Measurements from ENCODE around the gene SSTR5.
"Not testable (repeated sequence)": the region's sequence is repeated elsewhere in the genome, so short reads cannot be mapped to it uniquely, and the experiment has no call there.

The SSTR5 gene

DNA sequence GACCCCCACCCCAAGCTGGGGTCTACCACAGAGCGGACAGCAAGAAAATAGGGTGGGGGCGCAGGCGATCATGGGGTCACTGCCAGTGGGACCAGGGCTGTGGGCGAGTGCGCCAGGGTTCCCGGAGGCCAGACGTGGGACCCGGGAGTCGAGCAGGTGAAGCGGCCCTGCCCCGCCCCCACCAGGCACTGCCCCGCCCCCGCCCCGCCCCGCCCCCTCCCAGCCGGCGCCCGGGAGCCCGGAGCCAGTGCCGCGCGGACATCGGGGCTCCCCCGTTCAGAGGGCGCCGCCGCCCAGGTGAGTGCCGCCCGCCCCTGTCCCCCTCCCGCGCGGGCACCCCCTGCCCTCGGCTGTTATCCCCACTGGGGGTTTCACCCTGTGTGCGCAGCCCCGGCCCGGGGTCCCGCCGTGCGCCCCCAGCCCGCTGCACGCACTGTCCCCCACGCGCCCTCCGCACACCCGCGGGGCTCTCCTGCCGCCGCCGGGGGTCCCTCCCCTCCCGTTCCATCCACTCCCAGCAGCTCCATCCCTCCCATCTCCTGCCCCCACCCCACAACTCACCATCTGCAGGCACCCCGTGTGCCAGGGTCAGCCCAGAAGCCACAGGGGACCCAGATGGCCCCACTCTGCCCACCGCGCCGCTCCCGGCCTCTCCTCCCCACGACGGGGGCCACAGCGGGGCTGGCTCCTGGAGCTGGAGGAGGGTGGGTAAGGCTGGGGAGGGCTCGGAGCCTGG lies at the start of gene SSTR5:
SSTR5 (plus strand) TSS at position 222 of the 736 bp plus-strand sequence. CDS start 6,122 bp downstream, outside the sequence.
- DNase-seq (ENCODE audit: low read depth in 2 of 2) = no peak

DNA sequence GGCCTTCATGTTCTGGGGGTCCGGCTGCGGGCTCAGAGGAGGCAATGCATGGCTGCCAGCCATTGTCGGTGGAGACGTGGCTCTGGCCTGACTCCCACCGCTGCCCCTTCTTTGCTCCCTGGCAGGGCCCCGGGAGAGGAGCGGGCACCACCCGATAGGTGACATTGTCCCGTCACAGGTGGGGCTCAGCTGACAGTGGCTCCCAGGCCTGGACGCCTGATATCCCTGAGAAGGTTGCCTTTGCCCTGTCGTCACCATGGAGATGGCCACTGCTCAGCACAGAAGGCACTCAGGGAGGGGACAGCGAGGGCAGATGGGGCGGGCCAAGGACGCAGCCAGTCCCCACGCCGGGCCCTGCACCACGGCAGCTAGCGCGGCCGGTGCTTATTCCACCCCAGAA lies 48.4 kb upstream of the SSTR5 start:
- DNase-seq (ENCODE audit: low read depth in 2 of 2) = no peak

DNA sequence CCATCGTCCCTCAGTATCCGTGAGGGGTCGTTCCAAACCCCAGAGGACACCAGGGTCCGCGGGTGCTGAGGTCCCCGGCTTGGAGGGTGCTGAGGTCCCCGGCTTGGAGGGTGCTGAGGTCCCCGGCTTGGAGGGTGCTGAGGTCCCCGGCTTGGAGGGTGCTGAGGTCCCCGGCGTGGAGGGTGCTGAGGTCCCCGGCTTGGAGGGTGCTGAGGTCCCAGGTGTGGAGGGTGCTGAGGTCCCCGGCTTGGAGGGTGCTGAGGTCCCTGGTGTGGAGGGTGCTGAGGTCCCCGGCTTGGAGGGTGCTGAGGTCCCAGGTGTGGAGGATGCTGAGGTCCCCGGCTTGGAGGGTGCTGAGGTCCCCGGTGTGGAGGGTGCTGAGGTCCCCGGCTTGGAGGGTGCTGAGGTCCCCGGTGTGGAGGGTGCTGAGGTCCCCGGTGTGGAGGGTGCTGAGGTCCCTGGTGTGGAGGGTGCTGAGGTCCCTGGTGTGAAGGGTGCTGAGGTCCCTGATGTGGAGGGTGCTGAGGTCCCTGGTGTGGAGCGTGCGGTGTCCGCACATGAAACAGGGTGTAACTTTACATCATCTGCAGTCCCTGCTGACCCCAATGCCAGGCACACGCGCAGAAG lies 47.3 kb upstream of the SSTR5 start:
- DNase-seq (ENCODE audit: low read depth in 2 of 2) = not testable (repeated sequence)

DNA sequence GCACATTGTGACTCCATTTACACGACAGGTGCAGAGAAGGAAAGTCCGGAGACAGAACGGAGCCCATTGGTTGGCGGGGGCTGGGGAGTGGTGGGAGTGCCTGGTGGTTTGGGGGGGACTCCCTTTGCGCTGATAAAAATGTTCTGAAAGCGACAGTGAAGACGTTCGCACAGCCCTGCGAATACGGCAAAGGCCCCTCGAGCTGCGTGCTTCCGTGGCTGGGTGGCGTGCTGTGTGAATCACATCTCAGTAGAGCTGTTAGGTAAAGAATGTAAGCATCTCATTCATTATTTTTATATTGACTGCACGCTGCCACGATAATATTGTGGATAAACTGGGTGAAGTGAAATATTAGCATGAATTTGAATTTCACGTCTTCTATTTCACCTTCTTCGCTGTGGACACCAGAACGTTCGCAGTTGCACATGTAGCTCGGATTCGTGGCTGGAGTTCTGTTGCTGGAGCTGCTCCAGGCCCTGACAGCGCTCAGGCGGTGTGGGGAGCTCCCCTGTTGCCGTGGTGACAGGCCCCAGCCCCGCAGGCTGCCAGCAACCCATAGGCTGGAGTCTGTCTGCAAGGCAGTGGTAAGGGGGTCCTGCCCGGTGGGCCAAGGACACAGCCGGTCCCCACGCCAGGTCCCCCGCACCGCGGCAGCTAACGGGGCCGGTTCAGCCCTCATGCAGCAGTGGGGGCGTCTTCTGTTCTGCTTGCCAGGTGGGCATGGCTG lies 46.3 kb upstream of the SSTR5 start:
- no peak for DNase-seq (ENCODE audit: low read depth in 2 of 2)

DNA sequence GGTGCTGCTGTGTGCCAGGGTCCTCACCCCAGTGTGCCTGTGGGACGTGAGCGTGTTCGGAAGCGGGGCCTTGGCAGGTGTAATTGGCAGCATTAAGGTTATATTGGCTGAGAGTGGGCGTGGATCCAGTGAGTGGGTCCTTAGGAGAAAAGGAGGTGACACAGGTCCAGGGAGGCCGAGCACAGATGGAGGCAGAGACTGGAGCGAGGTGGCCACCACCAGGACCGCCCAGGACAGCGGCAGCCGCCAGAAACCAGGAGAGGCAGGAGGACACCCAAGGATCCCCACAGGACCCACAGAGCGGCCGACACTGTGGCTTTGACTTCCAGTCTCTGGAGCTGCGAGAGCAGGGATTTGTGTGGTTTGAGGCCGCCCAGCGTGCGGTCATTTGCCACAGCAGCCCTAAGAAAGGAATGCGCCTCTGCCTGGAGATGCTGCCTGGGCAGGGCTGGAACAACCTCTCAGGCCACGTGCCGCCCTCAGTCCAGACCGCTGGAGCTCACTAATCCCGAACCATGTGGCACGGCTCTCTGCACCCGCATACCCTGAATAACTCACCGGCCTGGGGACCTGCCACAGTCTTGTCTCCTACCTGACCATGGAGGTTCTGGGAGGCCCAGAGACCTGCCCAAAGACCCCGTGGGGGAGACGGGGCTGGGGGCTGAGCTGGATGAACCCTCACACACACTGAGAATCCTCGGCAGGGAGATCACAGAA lies 45.6 kb upstream of the SSTR5 start:
- no peak for DNase-seq (ENCODE audit: low read depth in 2 of 2)

DNA sequence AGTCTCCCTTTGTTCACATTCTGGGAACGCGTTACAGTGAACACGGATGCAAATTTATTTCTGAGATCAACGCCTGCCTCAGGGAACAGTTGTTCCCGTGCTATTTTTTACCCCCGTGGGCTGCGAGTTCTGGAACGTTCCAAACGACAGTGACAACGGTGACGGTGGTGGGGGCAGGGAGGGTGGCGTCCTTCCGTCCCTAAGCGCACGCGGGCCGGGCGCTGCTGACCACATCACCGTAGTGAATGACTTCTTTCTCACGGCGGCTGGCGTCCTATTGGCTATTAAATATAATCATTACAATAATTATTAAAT lies 45.1 kb upstream of the SSTR5 start:
- DNase-seq (ENCODE audit: low read depth in 2 of 2) = no peak

DNA sequence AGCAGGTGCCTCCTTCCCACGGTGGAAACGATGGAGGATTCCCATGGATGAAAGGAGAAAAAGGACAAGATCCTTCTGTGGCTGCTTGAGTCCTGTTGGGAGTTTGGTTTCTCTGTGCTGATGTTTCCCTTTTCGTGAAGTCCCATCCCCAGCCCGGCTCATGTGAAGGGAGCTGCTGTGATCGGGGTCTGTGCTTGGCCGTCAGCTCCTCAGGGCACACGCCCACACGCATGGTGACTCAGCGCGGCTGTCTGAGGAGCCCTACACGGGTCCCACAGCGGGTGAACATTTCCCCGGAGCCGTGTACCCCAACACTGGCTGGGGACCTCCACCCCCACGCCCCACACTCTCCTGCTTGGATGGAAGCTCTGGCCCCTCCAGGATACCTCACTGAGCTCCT lies 44.5 kb upstream of the SSTR5 start:
- DNase-seq (ENCODE audit: low read depth in 2 of 2) = no peak

DNA sequence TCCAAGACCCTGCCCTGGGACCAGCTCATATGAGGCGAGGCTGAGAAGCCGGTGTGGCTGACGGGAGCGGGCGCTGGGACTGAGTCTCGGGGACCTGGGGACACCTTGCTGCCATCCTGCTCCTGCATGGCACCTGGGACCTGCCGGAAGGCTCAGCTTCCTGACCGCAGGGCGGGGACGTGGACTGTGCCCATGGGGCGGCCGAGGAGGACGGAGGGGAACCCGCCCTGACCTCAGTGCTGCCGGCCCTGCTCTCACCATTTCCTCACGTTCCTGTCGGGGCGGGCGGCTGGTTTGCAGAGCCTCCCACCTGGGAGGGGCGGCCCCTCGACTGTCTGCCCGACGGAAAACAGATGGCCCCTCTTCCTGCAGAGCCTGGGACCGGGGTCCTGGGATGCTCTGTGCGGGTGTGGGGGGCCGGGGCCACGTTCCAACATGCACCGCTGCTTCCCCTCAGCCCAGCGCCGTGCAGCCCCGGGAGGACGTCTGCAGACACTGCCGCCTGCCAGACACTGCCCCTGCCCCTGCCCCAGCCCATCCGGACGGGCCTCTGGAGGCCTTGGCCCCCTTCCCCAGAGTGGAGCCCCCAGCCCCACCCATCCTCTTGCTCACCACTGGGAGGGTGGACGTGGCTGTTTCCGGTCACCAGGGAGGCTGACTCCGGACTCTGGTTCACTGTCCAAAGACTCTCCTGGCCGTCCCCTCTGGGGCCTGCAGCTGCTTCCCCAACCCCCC lies 43.9 kb upstream of the SSTR5 start:
- DNase-seq (ENCODE audit: low read depth in 2 of 2) = no peak

DNA sequence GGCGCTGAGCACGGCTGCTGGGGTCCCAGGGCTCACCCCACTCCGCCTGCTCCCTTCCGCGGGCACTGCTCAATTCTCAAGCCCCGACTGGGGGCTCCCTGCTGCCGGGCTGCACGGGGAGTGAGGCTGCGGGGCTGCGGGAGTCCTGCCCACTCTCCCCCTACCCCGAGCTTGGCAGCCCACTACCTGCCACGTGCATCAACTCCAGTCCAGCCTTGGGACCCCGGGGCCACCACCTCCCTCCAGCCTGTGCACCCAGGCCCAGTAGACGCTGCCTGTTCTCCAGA lies 43.3 kb upstream of the SSTR5 start:
- no peak for DNase-seq (ENCODE audit: low read depth in 2 of 2)

DNA sequence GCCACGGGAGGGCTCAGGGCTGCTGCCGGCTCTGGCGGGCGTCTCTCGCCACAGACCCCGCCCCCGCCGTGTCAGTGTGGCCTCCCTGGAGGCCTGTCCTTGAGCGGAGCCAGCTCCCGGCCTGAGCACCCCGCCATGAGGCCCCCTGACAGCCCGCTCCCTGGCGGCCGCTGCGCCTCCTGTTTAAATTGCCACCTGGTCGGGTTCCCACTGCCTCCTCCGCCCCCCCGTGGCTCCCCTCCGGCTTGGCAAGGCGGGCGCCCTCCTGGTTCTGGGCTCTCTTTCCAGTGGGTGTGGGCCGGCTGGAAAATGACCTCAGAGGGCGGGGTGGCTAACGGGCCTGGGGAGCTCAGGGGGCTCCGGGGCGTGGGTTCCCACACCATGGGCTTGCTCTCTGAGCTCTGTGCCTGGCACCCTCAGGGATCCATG lies 42.1 kb upstream of the SSTR5 start:
- DNase-seq (ENCODE audit: low read depth in 2 of 2) = no peak

DNA sequence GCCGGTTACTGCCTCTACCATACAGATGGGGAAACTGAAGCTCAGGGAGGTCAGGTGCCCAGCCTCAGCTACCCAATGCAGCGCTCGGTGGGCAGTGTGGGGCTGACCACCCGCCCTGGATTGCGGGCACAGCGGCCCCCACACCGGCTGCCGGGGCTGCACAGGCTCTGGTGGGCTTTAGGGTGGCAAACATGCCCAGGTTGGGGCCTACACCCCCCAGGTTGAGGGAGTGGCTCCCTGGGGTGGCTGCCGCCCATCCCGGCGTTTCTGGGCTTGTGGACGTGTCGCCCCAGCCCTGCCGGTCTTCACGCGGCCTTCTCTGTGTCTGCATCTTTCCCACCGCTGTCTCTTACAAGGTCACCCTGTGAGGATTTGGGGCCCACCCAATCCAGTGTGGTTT lies 40.9 kb upstream of the SSTR5 start:
- no peak for DNase-seq (ENCODE audit: low read depth in 2 of 2)

DNA sequence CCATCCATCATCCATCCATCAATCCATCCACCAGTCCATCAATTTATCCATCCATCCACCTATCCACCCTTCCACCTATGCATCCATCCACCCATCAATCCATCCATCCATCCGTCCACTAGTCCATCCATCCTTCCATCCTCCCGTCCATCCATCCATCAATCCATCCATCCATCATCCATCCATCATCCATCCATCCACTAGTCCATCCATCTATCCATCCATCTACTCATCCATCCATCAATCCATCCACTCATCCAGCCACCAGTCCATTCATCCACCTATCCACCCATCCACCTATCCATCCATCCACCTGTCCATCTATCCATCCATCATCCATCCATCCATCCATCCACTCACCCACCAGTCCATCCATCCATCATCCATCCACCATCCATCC lies 39.9 kb upstream of the SSTR5 start:
- DNase-seq (ENCODE audit: low read depth in 2 of 2) = no peak

DNA sequence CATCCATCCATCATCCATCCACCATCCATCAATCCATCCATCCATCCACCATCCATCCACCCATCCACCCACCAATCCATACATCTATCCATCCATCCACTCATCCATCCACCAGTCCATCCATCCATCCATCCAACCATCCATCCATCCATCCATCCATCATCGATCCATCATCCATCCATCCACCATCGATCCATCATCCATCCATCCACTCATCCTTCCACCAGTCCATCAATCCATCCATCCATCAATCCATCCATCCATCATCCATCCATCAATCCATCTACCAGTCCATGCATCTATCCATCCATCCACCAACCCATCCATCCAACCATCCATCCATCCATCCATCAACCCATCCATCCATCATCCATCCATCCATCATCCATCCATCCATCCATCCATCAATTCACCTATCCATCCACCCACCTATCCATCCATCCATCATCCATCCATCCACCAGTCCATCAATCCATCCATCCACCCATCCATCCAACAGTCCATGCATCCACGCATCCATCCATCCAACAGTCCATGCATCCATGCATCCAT lies 39.3 kb upstream of the SSTR5 start:
- DNase-seq (ENCODE audit: low read depth in 2 of 2) = no peak

DNA sequence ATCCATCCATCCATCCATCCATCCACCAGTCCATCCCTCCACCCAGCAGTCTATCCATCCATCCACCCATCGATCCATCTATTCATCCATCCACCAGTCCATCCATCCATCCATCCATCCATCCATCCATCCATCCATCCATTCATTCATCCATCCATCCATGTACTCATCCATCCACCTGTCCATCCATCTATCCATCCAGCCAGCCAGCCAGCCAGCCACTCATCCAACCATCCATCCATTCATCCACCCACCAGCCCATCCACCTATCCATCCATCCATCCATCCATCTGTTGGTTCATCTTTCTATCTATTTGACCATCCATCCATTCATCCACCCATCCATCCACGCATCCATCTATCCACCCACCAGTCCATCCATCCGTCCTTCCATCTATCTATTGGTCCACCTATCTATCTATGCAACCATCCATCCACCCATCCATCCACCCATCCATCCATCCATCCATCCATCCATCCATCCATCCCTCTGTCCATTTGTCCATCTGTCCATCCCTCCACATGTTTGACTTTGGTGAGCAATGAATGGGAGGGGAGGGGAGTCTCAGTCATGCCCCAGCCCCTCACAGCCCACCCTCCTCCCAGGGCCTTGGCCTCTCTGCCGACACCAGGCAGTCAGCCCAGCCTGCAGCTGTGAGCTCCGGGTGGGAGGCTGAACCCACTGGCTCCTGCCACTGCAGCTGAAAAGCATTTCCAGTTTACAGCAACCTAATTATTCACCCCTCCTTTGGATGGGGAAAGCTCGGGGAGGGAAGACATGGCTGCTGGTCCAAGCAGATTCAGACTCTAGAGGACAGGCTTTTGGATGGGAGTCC lies 38.1 kb upstream of the SSTR5 start:
- DNase-seq (ENCODE audit: low read depth in 2 of 2) = no peak

DNA sequence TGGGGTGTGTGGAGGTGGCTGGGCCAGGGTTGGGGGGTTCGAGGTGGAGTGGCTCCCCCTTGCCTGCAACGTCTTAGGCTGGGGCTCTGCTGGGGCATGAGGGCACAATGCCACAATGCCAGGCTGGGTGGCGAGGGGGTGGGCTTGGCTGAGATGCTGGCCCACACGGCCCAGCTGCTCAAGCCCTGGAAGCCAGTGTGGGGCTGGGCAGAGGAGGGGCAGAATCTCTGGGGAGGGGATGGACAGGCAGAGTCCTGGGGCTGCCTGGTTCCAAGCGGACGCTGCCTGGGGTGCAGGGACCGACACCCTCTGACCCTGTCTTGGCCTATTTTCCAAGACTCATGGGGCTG lies 37.5 kb upstream of the SSTR5 start:
- DNase-seq (ENCODE audit: low read depth in 2 of 2) = no peak

DNA sequence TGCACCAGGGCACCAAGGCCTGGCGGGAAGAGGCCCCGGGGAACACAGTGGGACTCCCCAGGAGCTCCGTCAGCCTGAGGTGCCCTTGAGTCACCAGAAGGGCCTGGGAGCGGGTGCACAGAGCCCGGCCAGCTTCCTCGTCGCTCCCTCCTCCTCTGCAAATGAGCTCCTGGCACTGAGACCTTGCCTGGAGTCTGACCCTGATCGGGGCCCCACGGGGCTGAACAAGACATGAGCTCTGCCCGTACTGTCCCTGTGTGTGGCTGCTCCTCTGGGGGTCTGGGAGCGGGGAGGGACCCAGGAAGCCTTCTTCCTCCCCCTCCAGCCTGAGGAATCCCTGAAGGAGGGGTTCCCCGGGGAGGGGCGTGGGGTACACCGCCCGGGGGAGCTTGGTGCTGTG lies 36.4 kb upstream of the SSTR5 start:
- DNase-seq (ENCODE audit: low read depth in 2 of 2) = no peak

DNA sequence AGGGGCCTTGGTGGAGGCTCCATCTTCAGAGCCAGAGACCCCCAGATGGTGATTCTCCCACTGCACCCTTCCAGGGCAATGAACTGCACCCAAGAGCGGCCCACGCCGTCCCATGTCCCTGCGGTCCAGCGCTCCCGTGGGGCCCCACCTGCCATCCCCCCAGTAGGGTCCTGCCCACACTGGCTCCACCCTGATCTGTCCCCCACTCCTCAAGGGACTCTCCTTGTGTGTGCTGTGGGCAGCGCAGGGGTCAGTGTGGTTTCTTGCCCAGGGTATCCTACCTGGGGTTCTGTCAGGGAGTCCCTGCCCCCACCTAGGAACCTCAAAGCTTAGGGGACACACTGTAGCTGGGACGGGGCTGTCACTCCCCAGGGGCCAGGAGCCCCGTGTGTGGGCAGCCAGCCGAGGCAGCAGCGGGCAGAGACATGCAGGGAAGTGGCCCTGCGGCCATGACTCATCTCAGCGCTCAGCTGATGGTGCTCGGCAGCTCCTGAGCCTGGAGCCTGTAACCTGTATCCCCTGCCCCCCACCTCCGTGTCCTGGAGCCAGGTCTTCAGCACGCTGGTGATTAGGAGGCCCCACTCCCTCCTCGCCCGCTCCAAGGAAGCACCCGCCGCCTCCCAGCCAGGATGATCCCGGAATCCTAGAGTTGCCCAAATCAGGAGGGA lies 35.7 kb upstream of the SSTR5 start:
- DNase-seq (ENCODE audit: low read depth in 2 of 2) = no peak

DNA sequence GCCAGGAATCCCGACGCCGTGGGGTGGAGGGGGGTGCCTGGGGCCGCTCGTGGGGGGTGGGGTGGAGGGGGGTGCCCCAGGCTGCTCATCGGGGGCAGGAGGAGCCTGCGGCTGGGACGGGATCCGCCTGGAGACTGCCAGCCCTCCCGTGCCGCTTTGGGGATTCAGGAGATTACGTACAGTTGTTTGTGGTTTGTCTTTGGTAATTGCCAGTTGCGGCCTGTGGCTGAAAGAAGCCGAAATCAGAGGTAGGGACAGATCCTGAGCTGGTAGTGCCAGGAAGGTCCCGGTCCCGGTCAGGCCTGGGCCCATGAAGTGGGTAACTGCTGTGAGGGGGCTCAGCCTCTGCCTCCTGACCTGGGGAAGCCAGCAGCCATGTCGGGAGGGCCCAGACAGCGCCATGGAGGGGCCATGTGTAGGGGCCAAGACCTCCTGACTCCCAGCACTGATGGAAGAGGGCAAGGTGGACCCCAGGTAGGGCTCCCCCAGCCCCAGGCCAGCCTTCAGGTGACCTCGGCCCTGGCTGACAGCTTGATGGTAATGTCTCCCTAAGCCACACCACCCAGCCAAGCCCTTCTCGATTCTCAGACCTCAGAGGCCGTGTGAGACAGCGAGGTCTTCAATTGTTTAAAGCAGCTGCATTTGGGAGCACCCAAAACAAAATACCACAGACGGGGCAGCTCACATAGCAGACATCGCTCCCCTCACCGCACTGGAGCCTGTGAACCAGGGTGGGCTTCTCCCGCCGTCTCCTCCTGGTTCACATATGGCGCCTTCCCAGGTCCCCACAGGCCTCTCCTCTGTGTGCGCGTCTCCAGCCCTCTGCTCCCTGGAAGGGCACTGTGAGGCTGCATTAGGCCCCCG lies 34.9 kb upstream of the SSTR5 start:
- DNase-seq (ENCODE audit: low read depth in 2 of 2) = no peak

DNA sequence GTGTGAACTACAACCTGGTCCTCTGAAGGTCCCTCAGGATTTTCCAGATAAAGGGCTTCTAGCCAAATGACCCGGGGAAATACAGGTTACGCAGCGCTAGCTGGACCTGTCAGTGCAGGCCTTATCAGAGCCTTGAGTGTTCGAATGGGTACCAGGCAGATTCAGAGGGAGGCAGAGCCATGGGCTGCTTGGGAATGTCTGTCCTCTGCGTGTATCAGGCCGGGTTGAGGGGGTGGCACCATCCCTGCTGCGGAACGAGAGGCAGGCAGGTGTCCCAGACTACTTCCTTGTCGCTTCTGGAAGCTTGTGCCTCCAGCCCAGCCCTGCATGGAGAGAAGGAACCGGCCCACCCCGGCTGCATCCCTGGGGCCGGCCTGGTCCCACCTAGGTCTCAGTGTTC lies 33.6 kb upstream of the SSTR5 start:
- no peak for DNase-seq (ENCODE audit: low read depth in 2 of 2)

Data from stimulated activated CD8-positive, alpha-beta memory T cell treated with anti-CD3 and anti-CD28 coated beads, Interleukin-7, amount 100 ng/mL, for 4 hours (primary cell).